Gastrocnemius medialis (tissue), 4 donors: ENCODE data around the gene HS3ST4.

Experiments used
- CTCF ChIP-seq, 5 experiments: fragments of 450-650 bp in 3 of 5; fragments of 200-600 bp in 2 of 5; sonication (generic) in 2 of 5; IDR thresholded peaks in 4 of 5; conservative IDR thresholded peaks in 1 of 5; 1 replicate in 4 of 5; 2 replicates in 1 of 5; pipeline ENCODE4 v1.5.1; 2016 to 2019; ENCODE audit warnings: antibody characterized with exemption in 5 of 5, mild to moderate bottlenecking in 3 of 5, moderate library complexity in 3 of 5
- POLR2A ChIP-seq, 2 donors: fragments of 450-650 bp; IDR thresholded peaks; one replicate each; pipeline ENCODE4 v1.6.1; 2017; ENCODE audit warnings: antibody characterized with exemption in 2 of 2, mild to moderate bottlenecking in 2 of 2, moderate library complexity in 2 of 2

- TF ChIP-seq CTCF (IDR thresholded peaks at IDR 0.05 in 4 of 5, conservative IDR thresholded peaks at IDR 0.05 in 1 of 5) (no peak), POLR2A (IDR thresholded peaks at IDR 0.05) (no peak)
These were observed 220.6 kb downstream of the HS3ST4 start for GRCh38 chr16:25912321-25912720.
